Trophoblast cell (in vitro differentiated cells and primary cell): ENCODE data around the gene AOPEP.

Experiments
- DNase-seq, 2 donors: peaks; one replicate each; pipeline ENCODE4 v3.0.0-alpha.2; 2016
- H2AFZ ChIP-seq: 2 replicates; pipeline ENCODE4 v1.6.1; 2013; ENCODE audit warnings: low read length, moderate library complexity, mild to moderate bottlenecking; ENCODE audit not compliant: insufficient read depth, poor library complexity
- H2AK5ac ChIP-seq: 2 replicates; pipeline ENCODE4 v1.6.1; 2013; ENCODE audit warnings: mild to moderate bottlenecking, low read length
- H2BK120ac ChIP-seq: 2 replicates; pipeline ENCODE4 v1.6.1; 2013; ENCODE audit warnings: low read length, mild to moderate bottlenecking, moderate library complexity; ENCODE audit not compliant: insufficient read depth, poor library complexity
- H2BK12ac ChIP-seq: 2 replicates; pipeline ENCODE4 v1.6.1; 2013; ENCODE audit warnings: mild to moderate bottlenecking, low read length, moderate library complexity
- H2BK5ac ChIP-seq: 2 replicates; pipeline ENCODE4 v1.6.1; 2013; ENCODE audit warnings: low read length, low read depth, moderate library complexity, mild to moderate bottlenecking; ENCODE audit not compliant: poor library complexity
- H3K14ac ChIP-seq: 2 replicates; pipeline ENCODE4 v1.6.1; 2013; ENCODE audit warnings: mild to moderate bottlenecking, low read length
- H3K18ac ChIP-seq: 2 replicates; pipeline ENCODE4 v1.6.1; 2013; ENCODE audit warnings: mild to moderate bottlenecking, low read length
- H3K23ac ChIP-seq: 2 replicates; pipeline ENCODE4 v1.6.1; 2013; ENCODE audit warnings: low read length
- H3K27ac ChIP-seq: 2 replicates; pipeline ENCODE4 v1.5.1; 2013; ENCODE audit warnings: low read depth, mild to moderate bottlenecking, inconsistent platforms, low read length, moderate library complexity
- H3K27me3 ChIP-seq: 2 replicates; pipeline ENCODE4 v1.6.1; 2013; ENCODE audit warnings: inconsistent platforms, mild to moderate bottlenecking, low read length, moderate library complexity; ENCODE audit not compliant: insufficient read depth
- H3K36me3 ChIP-seq, 2 experiments: 1 replicate in 1 of 2; 2 replicates in 1 of 2; pipeline ENCODE4 v1.6.1; 2013; ENCODE audit warnings: low read length in 2 of 2, mild to moderate bottlenecking in 2 of 2, moderate library complexity in 1 of 2; ENCODE audit not compliant: insufficient read depth in 2 of 2, control insufficient read depth in 1 of 2
- H3K4ac ChIP-seq: 2 replicates; pipeline ENCODE4 v1.6.1; 2013; ENCODE audit warnings: low read depth, mild to moderate bottlenecking, low read length, moderate library complexity
- H3K4me1 ChIP-seq, 2 experiments: 1 replicate in 1 of 2; 2 replicates in 1 of 2; pipeline ENCODE4 v1.6.1; 2013; ENCODE audit warnings: low read length in 2 of 2, mild to moderate bottlenecking in 2 of 2, moderate library complexity in 1 of 2; ENCODE audit not compliant: insufficient read depth in 2 of 2, control insufficient read depth in 1 of 2
- H3K4me2 ChIP-seq: 2 replicates; pipeline ENCODE4 v1.6.1; 2013; ENCODE audit warnings: inconsistent platforms, mild to moderate bottlenecking, low read length, moderate library complexity
- H3K4me3 ChIP-seq: 2 replicates; pipeline ENCODE4 v1.5.1; 2013; ENCODE audit warnings: mild to moderate bottlenecking, low read depth, low read length, inconsistent platforms
- H3K79me1 ChIP-seq: one replicate; pipeline ENCODE4 v1.6.1; 2013; ENCODE audit warnings: low read length
- H3K79me2 ChIP-seq: 2 replicates; pipeline ENCODE4 v1.6.1; 2013; ENCODE audit warnings: low read length, mild to moderate bottlenecking; ENCODE audit not compliant: control insufficient read depth, insufficient read depth, poor library complexity
- H3K9ac ChIP-seq: 2 replicates; pipeline ENCODE4 v1.6.1; 2013; ENCODE audit warnings: mild to moderate bottlenecking, low read length
- H3K9me3 ChIP-seq: 2 replicates; pipeline ENCODE4 v1.6.1; 2013; ENCODE audit warnings: low read depth, mild to moderate bottlenecking, control low read depth, inconsistent platforms, low read length; ENCODE audit not compliant: insufficient read depth
- H4K12ac ChIP-seq: 2 replicates; pipeline ENCODE4 v1.6.1; 2013; ENCODE audit warnings: low read depth, mild to moderate bottlenecking, low read length, moderate library complexity
- H4K8ac ChIP-seq: 2 replicates; pipeline ENCODE4 v1.6.1; 2013; ENCODE audit warnings: low read depth, mild to moderate bottlenecking, low read length, moderate library complexity
- H4K91ac ChIP-seq: one replicate; pipeline ENCODE4 v1.6.1; 2013; ENCODE audit warnings: low read depth, mild to moderate bottlenecking, low read length, moderate library complexity
- WGBS: extraction: QIAGEN DNeasy Blood & Tissue Kit; methylation state at CpG from one replicate; pipeline ENCODE4 v1.1.7; 2013; ENCODE audit warnings: missing lambda C conversion rate; ENCODE audit not compliant: insufficient read length, insufficient coverage; ENCODE audit errors: extremely low coverage; 5-methylcytosine and 5-hydroxymethylcytosine counted together

The AOPEP gene

DNA sequence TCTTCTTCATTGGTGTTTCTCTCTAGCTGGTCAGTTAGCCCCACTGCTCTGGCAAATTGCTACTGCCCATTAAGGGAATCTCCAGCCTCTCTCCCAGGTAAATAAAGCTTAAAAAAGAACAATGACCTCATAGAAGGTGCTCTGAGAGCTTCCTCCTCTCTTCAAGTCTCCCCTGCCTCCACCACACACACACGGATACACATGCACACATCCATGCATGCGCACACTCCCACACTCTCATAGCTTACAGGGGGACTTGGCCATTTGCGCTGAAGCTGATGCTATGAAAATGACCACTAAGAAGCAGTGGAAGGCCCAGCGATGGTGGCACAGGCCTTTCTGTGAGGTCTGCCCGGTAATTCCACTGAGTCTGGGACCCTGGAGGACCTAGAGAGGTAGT lies 250.9 kb downstream of the AOPEP start:
- no peak overlapping the region for H3K4ac ChIP-seq
- H3K14ac ChIP-seq = no peak overlapping the region
- H3K27ac ChIP-seq = no peak overlapping the region
- H2AK5ac ChIP-seq = no peak overlapping the region
- H3K23ac ChIP-seq = no peak overlapping the region
- H2AFZ ChIP-seq = no peak overlapping the region
- no peak overlapping the region for H3K4me3 ChIP-seq
- H2BK5ac ChIP-seq = no peak overlapping the region
- no peak overlapping the region for H4K12ac ChIP-seq
- H3K9ac ChIP-seq = no peak overlapping the region
- no peak overlapping the region for H4K91ac ChIP-seq
- no peak overlapping the region for H2BK12ac ChIP-seq
- H3K79me1 ChIP-seq = peaks cover 8% of the 10 kb centered on the region
- DNase-seq = no peak
- no peaks in the 10 kb centered on the region for H3K79me2 ChIP-seq
- H3K27me3 ChIP-seq = no peaks in the 10 kb centered on the region
- H4K8ac ChIP-seq = no peak overlapping the region
- no CpG with 5 or more reads among the region's 5 CpGs for WGBS
- H3K18ac ChIP-seq = no peak overlapping the region
- H3K4me1 ChIP-seq = peaks cover 14 to 15% of the 10 kb centered on the region in 2 experiments
- no peaks in the 10 kb centered on the region for H3K36me3 ChIP-seq
- H3K9me3 ChIP-seq = no peaks in the 10 kb centered on the region
- no peak overlapping the region for H3K4me2 ChIP-seq
- no peak overlapping the region for H2BK120ac ChIP-seq

DNA sequence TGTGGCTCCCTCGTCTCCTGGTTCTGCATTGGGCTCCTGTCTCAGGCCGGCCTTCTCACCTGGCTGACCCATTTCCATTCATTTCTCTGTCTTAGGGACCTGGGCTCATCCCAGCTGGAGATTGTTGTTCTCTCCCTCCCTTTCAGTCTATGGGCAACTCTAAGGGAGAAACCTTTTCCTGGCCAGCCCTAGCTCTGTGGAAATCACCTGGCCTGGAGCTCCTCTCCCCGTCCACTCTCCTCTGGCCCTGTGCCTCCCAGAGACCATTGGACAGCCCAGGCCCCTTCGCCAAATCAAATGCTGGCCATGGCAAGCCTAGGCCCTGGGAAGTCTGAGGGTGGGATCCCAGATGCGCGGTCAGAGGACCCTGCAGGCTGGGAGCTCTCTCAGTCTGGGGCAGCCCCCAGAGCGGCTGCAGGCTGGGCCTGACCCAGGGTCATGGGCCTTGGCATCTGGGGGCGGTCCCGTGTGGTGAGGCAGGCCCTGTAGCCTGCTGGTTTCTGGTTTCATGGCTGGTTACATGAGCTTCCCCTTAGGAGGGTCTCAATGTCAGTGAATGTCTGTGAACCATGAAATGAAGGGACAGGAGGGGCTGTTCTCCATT lies 253.5 kb downstream of the AOPEP start:
- H3K4me3 ChIP-seq = no peak overlapping the region
- H3K4ac ChIP-seq = no peak overlapping the region
- H3K79me1 ChIP-seq = peaks cover 8% of the 10 kb centered on the region
- H3K9ac ChIP-seq = no peak overlapping the region
- H3K14ac ChIP-seq = peak overlapping the region; percentile 6
- no peak overlapping the region for H3K4me2 ChIP-seq
- H4K12ac ChIP-seq = no peak overlapping the region
- no peak overlapping the region for H3K23ac ChIP-seq
- H3K27ac ChIP-seq = no peak overlapping the region
- H2BK12ac ChIP-seq = peak overlapping the region; percentile 23
- H3K79me2 ChIP-seq = no peaks in the 10 kb centered on the region
- no peak for DNase-seq
- H2BK120ac ChIP-seq = peak overlapping the region; percentile 12
- peak overlapping the region; percentile 9 for H3K18ac ChIP-seq
- no peak overlapping the region for H4K8ac ChIP-seq
- H2AK5ac ChIP-seq = peak overlapping the region; percentile 57
- H3K36me3 ChIP-seq = no peaks in the 10 kb centered on the region
- H4K91ac ChIP-seq = peak overlapping the region; percentile 8
- no CpG with 5 or more reads among the region's 9 CpGs for WGBS
- H3K9me3 ChIP-seq = no peaks in the 10 kb centered on the region
- H3K27me3 ChIP-seq = no peaks in the 10 kb centered on the region
- no peak overlapping the region for H2BK5ac ChIP-seq
- peaks cover 14 to 15% of the 10 kb centered on the region in 2 experiments for H3K4me1 ChIP-seq
- no peak overlapping the region for H2AFZ ChIP-seq

DNA sequence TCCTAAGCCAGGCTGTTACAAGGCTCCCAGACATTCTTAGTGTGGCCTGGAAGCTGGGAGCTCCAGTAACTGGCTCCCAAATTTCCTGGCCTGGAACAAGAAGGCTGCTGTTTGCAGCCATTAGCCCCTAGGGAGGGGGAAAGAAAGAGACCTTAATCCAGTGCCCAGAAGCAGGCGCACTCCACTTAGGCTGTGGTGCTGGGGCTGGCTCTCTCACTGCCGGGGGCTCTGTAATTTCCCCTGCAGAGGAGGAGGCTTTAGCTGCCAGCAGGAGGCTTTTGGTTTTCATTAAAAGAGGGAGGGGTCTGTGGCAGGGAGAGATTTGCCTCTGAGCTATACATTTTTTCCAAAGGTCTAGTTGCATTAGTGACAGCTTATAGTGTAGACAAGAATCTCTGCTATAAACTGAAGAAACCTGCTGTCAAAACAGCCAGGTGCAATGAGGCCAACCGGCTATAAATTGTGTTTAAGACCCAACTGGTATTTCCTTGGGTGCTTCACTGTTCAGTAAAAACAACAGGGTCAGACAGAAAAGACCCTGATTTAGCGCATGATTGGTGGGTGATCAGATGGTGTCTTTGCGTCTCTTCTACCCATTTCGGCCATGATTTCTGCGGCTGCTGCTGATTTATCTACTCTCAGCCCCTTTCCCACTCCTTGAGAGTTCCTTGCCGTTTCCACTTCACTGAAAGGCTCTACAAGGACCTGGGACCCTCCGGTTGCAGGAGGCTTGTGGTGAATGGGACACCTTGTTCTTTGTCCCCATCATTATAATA lies 254.6 kb downstream of the AOPEP start:
- H2BK5ac ChIP-seq = no peak overlapping the region
- H3K27ac ChIP-seq = peak overlapping the region; percentile 9
- no peak for DNase-seq
- H2BK12ac ChIP-seq = peak overlapping the region; percentile 55
- no peak overlapping the region for H2AFZ ChIP-seq
- no peak overlapping the region for H4K8ac ChIP-seq
- peaks cover 14 to 15% of the 10 kb centered on the region in 2 experiments for H3K4me1 ChIP-seq
- no peaks in the 10 kb centered on the region for H3K27me3 ChIP-seq
- H2BK120ac ChIP-seq = no peak overlapping the region
- no peaks in the 10 kb centered on the region for H3K9me3 ChIP-seq
- no peak overlapping the region for H4K12ac ChIP-seq
- H3K14ac ChIP-seq = peak overlapping the region; percentile 44
- no CpG with 5 or more reads among the region's 9 CpGs for WGBS
- H4K91ac ChIP-seq = no peak overlapping the region
- H3K4me3 ChIP-seq = no peak overlapping the region
- H3K23ac ChIP-seq = no peak overlapping the region
- H3K4me2 ChIP-seq = no peak overlapping the region
- no peaks in the 10 kb centered on the region for H3K79me2 ChIP-seq
- no peak overlapping the region for H3K18ac ChIP-seq
- peaks cover 8% of the 10 kb centered on the region for H3K79me1 ChIP-seq
- no peak overlapping the region for H3K9ac ChIP-seq
- no peak overlapping the region for H2AK5ac ChIP-seq
- H3K36me3 ChIP-seq = no peaks in the 10 kb centered on the region
- no peak overlapping the region for H3K4ac ChIP-seq

DNA sequence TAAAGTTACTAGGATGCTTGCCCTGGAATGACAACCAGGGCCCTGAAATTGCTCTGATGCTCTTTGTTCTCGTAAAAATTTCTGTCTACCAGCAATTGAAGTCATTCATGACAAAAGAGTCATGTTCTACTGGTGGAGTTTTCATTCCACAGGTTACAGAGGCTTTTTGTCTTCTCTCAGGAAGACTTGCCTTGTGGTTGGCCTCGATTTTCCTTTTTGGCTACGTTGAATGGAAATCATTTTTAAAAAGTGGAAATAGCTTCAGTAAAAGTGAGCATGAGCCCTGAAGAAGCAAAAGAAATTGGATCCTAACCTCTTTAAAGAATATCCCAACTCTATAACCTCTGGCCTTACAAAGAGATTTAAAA lies 255.2 kb downstream of the AOPEP start:
- H3K23ac ChIP-seq = no peak overlapping the region
- no peak overlapping the region for H3K4me2 ChIP-seq
- H2BK5ac ChIP-seq = no peak overlapping the region
- WGBS = no CpG with 5 or more reads among the region's 3 CpGs
- peaks cover 14 to 15% of the 10 kb centered on the region in 2 experiments for H3K4me1 ChIP-seq
- no peak overlapping the region for H3K4me3 ChIP-seq
- H3K9me3 ChIP-seq = no peaks in the 10 kb centered on the region
- no peak overlapping the region for H2AFZ ChIP-seq
- no peak overlapping the region for H4K12ac ChIP-seq
- H3K27me3 ChIP-seq = no peaks in the 10 kb centered on the region
- H3K14ac ChIP-seq = no peak overlapping the region
- no peaks in the 10 kb centered on the region for H3K36me3 ChIP-seq
- DNase-seq = no peak
- no peak overlapping the region for H2AK5ac ChIP-seq
- H3K9ac ChIP-seq = no peak overlapping the region
- H3K79me1 ChIP-seq = peaks cover 8% of the 10 kb centered on the region
- H3K27ac ChIP-seq = no peak overlapping the region
- H3K18ac ChIP-seq = no peak overlapping the region
- no peak overlapping the region for H2BK12ac ChIP-seq
- no peak overlapping the region for H3K4ac ChIP-seq
- no peaks in the 10 kb centered on the region for H3K79me2 ChIP-seq
- no peak overlapping the region for H4K8ac ChIP-seq
- H4K91ac ChIP-seq = no peak overlapping the region
- no peak overlapping the region for H2BK120ac ChIP-seq
